Measurements from ENCODE around the gene YPEL5.

The YPEL5 gene

DNA sequence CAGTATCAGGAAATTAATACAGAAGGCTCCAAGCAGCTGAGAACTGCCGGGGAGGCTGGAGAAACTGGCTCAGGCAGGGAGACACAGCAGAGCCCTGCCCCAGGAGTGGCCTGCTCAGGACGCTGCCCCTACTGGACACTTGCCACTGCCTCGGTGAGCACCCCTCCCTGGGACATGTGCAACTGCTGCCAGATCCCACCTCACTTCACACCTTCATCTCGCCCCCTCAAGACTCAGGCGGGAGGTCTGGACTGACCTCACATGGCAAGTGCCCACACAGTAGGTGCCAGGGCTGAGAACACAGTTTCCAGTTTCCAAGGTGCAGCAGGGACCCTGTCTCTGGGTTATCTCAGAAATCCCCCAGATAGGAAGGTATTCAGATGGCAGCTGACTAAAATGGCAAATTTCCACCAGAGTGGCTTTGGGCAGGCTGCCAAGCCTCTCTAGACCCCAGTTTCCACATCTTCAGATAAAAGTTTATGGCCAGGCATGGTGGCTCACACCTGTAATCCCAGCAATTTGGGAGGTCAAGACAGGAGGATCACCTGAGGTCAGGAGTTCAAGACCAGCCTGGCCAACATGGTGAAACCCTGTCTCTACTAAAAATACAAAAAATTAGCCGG lies 50.9 kb downstream of the YPEL5 start:
- TF ChIP-seq, protein P1, sequence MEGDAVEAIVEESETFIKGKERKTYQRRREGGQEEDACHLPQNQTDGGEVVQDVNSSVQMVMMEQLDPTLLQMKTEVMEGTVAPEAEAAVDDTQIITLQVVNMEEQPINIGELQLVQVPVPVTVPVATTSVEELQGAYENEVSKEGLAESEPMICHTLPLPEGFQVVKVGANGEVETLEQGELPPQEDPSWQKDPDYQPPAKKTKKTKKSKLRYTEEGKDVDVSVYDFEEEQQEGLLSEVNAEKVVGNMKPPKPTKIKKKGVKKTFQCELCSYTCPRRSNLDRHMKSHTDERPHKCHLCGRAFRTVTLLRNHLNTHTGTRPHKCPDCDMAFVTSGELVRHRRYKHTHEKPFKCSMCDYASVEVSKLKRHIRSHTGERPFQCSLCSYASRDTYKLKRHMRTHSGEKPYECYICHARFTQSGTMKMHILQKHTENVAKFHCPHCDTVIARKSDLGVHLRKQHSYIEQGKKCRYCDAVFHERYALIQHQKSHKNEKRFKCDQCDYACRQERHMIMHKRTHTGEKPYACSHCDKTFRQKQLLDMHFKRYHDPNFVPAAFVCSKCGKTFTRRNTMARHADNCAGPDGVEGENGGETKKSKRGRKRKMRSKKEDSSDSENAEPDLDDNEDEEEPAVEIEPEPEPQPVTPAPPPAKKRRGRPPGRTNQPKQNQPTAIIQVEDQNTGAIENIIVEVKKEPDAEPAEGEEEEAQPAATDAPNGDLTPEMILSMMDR (IDR thresholded peaks at IDR 0.05; ENCODE audit: low read depth, low read length) = no peak
- no peak overlapping the region for H3K4me3 ChIP-seq (replicated peaks in 1 of 2; ENCODE audit: low read depth in 2 of 2, low read length in 2 of 2)
- no peak for DNase-seq (ENCODE audit: low read depth in 2 of 2)

DNA sequence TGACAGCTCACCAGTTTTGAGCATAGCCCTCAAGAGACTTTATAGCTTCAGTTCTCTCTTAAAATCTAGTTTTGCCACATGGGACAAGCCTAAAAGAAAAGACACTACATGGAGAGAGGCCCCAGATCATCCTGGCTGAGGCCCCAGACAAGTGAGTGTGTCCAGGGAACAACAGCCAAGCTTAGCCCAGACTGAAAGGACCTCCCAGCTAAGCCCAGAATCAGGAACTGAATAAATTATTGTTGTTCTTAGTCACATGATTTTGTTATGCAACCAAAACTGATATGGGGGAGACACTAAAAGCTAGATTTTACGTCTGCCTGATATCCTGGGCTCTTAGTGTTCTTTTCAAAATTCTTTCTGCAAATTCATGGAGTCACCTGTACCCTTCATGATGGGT lies 55.2 kb downstream of the YPEL5 start:
- DNase-seq (ENCODE audit: low read depth in 2 of 2) = peak; percentile 23 to 59
- TF ChIP-seq, protein P1 (IDR thresholded peaks at IDR 0.05; ENCODE audit: low read depth, low read length) = no peak
- no peak overlapping the region for H3K4me3 ChIP-seq (replicated peaks in 1 of 2; ENCODE audit: low read depth in 2 of 2, low read length in 2 of 2)

DNA sequence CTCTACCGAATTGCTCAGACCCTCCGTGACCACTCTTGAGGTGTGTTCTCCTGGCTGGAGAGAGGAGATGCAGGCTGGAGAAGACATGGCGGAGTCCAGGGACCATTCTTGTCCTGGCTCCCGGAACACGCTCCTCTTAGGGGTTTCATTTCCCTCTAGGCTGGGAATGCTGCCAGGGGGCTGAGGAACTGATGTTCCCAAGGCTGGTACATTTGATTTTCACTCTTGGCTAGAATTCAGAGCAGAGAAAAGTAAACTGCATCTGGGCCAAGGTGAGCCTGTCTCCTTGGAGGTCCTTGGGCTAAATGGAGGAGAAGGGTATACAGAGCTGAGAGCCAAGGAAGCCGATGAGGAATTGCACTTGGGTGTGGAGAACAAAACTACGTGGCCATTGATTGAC lies 56.3 kb downstream of the YPEL5 start:
- no peak overlapping the region for H3K4me3 ChIP-seq (replicated peaks in 1 of 2; ENCODE audit: low read depth in 2 of 2, low read length in 2 of 2)
- DNase-seq (ENCODE audit: low read depth in 2 of 2) = no peak
- TF ChIP-seq, protein P1 (IDR thresholded peaks at IDR 0.05; ENCODE audit: low read depth, low read length) = no peak

DNA sequence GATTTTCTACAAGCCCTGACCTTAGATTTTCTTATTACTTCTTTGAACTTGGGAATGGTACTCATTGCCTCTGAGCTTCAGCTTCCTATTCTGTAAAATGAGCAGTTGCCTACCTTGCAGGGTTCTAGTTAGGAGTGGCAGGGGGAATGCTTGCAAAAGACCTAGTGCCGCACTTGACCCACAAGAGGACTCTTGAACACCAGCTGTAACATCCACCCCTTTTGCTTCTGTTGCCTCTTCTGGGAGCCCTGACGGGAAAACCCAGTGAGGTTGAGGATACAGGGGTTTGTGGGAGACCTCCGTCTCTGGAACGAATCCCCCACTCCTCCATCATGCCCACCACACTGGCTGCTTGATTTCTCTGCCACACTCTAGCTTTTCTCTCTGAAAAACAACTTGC lies 57.5 kb downstream of the YPEL5 start:
- TF ChIP-seq, protein P1 (IDR thresholded peaks at IDR 0.05; ENCODE audit: low read depth, low read length) = no peak
- DNase-seq (ENCODE audit: low read depth in 2 of 2) = no peak
- H3K4me3 ChIP-seq (replicated peaks in 1 of 2; ENCODE audit: low read depth in 2 of 2, low read length in 2 of 2) = no peak overlapping the region

DNA sequence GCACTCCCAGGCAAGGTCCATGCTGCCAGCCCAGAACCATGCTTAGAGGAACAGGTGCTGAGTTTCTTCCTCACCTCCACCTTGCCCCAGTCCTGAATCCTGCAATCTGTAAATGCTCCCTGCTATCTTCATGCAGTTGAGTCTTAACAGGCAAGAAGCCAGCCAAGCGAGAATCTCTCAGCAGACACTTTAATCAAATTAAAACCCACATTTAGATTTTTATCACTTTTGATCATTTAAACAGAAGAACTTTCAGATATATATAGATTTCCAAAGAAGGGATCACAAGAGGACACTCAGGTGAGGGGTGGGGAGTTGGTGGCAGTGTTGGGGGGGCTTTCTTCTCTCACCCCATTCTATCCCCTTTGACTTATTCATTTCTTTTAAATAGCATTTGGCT lies 58.6 kb downstream of the YPEL5 start:
- DNase-seq (ENCODE audit: low read depth in 2 of 2) = no peak
- TF ChIP-seq, protein P1 (IDR thresholded peaks at IDR 0.05; ENCODE audit: low read depth, low read length) = no peak
- H3K4me3 ChIP-seq (replicated peaks in 1 of 2; ENCODE audit: low read depth in 2 of 2, low read length in 2 of 2) = no peak overlapping the region

DNA sequence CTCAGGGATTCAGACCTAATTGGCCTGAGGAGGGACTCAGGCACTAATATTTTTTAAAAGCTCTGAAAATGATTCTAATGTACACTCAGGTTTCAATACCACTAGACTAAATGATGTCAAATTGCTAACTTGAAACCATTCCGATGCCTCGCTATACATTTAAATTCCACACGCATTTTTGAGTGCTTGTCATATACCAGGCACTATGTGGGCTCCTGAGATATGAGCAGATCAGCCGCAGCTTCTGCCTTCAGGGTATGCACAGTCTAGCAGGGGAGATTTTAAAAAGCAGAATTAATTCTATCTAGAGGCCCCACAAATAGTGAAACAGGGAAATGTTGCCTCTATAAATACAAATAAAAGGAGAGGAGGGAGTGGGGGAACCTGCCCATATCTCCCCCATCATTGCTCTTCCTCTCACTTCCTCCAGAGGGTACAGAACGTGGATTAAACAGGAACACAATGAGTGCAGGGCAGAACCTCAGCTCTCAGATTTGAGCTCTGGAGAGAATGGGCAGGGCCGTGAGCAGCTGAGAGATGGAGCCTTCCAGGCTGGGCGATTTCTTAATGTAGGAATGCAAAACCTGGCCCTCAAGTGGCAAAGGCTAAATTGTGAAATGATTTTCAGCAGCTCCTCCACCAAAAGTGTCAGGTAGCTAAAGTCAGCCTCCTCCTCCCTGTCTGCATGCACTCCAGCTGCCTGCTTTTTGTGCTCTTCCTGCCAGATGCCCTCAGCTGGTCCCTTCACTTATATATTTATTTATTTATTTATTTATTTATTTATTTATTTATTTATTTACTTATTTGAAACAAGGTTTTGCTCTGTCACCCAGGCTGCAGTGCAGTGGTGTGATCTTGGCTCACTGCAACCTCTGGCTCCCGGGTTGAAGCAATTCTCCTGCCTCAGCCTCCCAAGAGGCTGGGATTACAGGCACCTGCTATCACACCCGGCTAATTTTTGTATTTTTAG lies 59.9 kb downstream of the YPEL5 start:
- H3K4me3 ChIP-seq (replicated peaks in 1 of 2; ENCODE audit: low read depth in 2 of 2, low read length in 2 of 2) = no peak overlapping the region
- DNase-seq (ENCODE audit: low read depth in 2 of 2) = no peak
- TF ChIP-seq, protein P1 (IDR thresholded peaks at IDR 0.05; ENCODE audit: low read depth, low read length) = no peak

Measured in cardiac fibroblast (primary cell).